GM19452 (cell line): ENCODE data around the gene LTA.

ENCODE experiments used
- ATAC-seq: cut with Tn5 transposase; IDR thresholded peaks from one replicate; pipeline ENCODE4 v1.9.1; 2021; ENCODE audit not compliant: unreplicated experiment

LTA gene, protein sequence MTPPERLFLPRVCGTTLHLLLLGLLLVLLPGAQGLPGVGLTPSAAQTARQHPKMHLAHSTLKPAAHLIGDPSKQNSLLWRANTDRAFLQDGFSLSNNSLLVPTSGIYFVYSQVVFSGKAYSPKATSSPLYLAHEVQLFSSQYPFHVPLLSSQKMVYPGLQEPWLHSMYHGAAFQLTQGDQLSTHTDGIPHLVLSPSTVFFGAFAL

DNA sequence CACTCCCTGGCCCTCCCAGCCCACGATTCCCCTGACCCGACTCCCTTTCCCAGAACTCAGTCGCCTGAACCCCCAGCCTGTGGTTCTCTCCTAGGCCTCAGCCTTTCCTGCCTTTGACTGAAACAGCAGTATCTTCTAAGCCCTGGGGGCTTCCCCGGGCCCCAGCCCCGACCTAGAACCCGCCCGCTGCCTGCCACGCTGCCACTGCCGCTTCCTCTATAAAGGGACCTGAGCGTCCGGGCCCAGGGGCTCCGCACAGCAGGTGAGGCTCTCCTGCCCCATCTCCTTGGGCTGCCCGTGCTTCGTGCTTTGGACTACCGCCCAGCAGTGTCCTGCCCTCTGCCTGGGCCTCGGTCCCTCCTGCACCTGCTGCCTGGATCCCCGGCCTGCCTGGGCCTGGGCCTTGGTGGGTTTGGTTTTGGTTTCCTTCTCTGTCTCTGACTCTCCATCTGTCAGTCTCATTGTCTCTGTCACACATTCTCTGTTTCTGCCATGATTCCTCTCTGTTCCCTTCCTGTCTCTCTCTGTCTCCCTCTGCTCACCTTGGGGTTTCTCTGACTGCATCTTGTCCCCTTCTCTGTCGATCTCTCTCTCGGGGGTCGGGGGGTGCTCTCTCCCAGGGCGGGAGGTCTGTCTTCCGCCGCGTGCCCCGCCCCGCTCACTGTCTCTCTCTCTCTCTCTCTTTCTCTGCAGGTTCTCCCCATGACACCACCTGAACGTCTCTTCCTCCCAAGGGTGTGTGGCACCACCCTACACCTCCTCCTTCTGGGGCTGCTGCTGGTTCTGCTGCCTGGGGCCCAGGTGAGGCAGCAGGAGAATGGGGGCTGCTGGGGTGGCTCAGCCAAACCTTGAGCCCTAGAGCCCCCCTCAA is at the start of gene LTA:
LTA (plus strand) TSS at position 249 of the 871 bp plus-strand sequence; CDS start at position 703, 454 bp downstream.
- ATAC-seq, result peak; percentile 49

DNA sequence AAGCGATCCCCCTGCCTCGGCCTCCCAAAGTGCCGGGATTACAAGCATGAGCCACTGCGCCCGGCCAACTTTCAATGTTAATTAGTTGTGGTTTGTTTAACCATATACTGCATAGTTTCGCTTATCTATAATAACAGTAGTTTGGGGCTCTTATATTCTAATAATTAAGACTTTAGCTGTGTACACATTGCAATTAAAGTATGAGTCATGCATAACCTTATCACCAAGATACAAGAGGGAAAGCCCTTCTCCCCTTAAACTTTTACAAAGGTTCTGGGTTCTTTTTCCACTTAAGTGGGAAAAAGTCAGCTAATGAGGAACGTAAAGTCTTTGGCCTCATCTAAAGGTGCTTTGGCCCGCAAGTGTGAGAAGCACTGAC is 46.5 kb upstream of the LTA start:
- no peak for ATAC-seq

DNA sequence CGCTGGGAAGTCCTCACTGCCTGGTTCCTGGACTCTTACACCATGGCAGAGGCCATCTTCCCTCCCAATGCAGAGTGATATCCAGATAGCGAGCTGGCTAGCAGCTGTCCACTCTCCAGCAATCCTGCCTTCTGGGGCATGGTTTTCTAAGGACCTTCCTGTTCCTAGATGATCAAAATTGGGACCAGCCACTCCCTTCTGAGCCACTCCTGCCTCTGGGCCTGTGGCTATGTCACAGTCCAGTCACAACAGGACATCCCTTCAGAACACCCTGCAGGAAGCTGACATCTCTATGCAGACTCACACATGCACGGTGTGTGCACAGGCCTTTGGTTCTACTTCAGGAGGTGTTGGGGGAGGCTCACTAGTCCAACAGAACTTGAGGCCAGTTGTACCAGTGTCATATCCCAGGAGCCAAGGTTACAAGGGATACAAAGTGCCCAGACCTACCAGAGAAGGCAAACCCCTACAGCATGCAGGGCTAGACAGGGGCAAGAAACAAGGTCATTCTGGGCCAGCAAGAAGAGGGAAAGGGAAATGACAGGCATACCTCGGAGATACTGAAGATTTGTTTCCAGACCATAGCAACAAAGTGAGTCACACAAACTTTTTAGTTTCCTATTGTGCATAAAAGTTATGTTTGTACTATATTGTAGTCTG is 46.0 kb upstream of the LTA start:
- ATAC-seq, result no peak

DNA sequence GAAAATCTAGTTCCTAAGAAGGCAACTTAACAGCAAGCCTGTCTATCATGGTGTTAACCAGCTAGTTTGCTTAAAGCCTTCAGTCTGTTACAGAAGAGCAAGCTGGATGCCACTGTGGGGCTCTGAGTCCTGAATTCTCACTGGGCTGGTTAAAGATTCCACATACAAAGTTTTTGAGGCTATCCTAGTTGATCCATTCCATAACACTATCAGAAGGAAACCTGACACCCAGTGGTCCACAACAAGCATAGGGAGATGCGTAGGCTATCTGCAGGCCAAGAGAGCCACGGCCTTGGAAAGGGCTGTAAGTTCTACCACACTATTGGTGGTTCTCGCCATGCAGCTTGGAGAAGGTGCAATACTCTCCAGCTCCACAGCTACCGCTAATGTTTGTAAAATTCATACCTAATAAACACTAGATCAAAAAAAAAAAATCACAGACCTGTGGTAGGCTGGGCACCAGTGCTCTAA is 43.7 kb upstream of the LTA start:
- no peak for ATAC-seq

DNA sequence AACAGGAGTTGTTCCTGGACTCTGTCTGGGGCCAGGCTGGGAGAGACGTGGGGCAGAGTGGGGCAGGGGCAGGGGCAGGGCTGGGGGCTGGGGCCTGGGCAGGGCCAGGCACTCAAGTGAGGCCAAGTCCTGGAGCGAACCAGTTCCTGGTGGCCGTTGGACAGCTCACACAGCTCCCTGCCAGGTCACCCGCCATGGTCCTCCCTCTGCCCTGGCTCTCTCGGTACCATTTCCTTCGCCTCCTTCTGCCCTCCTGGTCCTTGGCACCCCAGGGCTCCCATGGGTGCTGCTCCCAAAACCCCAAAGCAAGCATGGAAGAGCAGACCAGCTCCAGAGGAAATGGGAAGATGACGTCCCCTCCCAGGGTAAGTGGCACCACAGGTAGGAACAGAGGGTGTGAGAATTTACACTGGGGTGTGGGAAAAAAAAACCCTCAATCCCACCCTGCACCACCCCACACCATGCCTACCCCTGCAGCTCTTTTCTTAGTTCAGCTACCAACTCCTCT is 43.2 kb upstream of the LTA start, which contains the start of gene MCCD1:
MCCD1 (plus strand) TSS at position 142 of the 508 bp plus-strand sequence; CDS start at position 195, 53 bp downstream.
- no peak for ATAC-seq

DNA sequence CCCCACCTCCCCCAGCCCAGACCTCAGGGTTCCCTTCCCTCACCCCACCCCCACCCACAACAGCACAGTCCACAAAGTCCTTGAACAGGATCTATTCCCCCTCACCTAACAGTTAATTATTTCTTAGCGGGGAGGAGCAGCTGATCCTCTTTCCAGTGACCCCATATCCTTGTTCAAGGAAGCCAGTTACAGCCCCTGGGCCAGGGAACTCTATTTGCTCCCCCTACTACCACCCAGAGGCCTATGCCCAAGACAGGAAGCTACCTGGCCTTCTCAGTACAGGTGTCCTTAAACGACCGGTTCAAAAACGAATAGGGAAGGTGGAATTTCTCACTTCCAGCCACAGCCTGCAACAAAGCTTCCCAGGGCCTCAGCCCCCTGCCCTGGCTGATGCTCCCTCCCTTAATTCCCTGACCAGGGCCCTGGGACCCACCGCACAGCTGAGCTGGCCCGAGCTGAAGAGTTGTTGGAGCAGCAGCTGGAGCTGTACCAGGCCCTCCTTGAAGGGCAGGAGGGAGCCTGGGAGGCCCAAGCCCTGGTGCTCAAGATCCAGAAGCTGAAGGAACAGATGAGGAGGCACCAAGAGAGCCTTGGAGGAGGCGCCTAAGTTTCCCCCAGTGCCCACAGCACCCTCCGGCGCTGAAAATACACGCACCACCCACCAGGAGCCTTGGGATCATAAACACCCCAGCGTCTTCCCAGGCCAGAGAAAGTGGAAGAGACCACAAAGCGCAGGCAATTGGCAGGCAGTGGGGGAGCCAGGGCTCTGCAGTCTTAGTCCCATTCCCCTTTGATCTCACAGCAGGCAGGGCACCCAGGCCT is 42.5 kb upstream of the LTA start:
- ATAC-seq, result no peak

DNA sequence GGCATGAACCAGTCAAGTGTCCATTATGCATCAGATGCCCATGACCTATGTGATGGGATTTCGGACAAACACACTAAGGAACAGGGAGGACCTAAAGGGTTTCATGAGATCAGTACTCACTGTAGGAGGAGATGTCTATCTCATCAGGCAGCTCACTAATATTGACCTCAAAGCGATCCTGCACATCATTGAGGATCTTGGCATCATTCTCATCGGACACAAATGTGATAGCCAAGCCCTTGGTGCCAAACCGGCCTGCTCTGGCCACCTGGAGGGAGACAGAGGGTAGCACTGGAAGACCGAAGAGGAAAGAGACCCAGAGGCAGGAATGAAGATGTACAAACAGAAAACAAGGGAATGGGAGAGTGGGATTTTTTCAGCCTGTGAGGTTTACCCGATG is 41.4 kb upstream of the LTA start:
- ATAC-seq, result no peak

DNA sequence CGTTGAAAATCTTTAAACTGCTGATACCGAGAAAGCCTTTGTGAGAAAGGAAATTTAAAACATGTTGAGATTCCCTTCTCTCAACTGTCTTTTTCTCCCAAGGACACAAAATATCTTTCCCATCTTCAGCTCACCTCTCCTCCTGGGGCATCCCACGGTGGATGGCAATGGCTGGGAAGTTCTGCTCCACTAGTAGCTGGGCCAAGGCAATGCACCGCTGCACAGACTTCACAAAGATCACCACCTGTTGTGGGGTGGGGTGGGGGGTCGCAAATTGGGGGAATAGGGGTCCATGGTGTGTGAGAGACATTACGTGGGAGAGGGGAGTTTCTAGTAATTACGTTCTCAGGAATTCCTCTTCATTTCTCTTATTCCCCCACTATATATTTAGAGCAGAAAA is 40.9 kb upstream of the LTA start:
- no peak for ATAC-seq

DNA sequence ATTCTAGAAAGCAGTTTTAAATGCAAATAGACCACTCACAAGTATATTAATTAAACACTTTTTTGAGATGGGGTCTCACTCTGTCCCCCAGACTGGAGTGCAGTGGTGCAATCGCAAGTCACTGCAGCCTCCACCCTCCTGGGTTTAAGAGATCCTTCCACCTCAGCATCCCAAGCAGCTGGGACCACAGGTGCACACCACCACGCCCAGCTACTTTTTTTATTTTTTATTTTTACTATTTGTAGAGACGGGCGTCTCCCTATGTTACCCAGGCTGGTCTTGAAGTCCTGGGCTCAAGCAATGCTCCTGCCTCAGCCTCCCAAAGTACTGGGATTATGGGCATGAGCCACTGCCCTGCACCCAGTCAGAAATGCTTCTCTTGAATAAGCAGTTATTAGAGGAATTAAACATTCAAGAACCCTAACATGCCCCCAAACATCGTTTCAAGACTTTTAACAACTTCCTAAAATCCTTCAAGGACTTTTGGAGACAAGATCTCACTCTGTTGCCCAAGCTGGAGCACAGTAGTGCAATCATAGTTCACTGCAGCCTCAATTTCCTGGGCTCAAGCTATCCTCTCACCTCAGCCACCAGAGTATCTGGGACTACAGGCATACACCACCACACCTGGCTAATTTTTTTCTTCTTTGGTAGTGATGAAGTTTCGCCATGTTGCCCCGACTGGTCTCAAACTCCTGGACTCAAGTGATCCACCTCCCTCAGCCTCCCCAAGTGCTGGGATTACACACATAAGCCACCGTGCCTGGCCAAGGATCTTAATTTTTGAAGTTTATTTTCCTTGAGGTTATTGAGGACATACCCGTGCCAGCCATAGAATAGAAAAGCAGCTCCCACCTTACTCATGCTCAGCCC is 40.1 kb upstream of the LTA start:
- no peak for ATAC-seq

DNA sequence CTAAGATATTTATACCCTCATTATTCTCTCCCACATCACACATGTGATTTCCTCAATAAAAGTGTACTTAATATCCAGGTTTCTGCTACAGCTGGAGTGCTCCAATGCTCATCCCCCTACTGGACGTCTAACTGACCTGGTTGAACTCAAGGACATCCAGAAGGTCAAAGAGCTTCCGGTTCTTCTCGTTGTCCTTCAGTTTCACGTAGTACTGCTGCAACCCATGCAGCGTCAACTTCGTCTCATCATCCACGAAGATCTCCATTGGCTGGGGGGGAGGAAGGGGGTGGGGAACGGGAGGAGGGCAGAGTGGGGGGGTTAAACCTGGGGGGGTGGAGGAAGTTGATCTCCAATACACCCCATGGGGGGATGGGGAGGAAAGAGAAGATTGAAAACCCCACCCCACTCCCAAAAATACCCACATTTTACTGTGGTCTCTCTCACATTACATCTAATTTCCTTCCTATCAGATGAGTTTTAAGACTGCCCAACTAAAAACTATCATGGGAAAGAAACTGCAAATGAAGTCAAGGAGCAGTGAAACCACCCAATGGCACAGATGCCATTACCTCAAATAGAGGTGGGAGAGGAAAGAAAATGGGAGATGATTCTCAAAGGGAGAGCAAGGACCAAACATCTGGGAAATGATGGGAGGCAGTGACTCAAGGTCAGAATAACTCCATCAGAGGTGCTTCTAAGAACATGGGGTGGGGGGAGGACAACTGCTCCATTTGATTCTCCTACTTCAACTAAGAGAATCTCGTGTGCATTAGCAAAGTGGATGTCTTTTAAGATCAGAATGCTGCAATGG is 39.2 kb upstream of the LTA start:
- no peak for ATAC-seq

DNA sequence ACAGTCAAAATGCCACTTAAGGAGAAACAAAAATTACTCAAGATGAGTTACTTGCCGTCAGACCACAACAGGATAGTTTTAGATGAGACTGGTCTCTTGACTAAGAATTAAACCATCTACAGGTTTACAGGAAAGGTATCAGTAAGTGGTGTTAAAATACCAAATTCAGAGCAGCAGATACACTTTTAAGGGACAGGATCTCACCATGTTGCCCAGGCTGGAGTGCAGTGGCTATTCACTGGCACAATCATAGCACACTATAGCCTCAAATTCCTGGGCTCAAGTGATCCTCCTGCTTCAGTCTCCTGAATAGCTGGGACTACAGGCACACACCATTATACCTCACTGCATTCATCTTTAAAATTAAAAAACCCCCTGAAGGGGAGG is 38.6 kb upstream of the LTA start:
- no peak for ATAC-seq

DNA sequence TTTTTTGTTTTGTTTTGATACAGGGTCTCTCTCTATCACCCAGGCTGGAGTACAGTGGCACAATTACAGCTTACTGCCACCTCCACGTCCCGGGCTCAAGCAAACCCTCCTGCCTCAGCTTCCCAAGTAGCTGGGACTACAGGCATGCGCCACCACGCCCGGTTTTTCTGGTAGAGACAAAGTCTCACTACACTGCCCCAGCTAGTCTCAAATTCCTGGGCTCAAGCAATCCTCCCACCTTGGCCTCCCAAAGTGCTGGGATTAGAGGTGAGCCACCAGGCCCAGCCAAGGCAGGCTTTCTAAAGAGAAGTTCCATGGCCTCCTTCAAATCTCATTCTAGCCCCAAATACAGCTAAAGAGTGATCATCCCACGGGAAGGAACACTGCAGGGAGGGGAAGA is 38.1 kb upstream of the LTA start:
- no peak for ATAC-seq

DNA sequence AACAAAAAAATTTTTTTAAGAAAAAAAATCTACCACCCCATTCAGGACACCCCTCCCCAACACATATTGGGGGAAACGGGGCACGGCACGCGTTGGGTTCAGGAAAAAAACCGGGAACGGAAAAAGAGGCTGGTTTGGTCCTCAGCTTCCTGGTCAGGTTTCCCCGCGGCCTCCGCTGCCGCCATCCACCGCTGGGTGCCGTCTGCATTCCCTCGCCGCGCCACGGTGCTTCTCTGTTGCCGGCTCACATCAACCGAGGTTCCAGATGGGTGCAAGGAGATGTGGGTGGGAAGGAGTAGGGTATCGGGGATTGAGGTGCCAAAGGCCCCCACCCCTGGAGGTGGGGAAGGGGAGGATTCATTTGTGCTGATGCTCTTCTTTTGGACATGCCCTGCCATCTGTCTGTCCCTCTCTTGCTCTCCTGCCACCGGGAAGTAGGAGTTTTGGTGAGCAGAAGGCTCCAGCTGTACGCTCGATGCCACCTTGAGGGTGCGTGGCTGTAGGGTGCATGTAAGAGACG is 37.5 kb upstream of the LTA start:
- ATAC-seq, result no peak

DNA sequence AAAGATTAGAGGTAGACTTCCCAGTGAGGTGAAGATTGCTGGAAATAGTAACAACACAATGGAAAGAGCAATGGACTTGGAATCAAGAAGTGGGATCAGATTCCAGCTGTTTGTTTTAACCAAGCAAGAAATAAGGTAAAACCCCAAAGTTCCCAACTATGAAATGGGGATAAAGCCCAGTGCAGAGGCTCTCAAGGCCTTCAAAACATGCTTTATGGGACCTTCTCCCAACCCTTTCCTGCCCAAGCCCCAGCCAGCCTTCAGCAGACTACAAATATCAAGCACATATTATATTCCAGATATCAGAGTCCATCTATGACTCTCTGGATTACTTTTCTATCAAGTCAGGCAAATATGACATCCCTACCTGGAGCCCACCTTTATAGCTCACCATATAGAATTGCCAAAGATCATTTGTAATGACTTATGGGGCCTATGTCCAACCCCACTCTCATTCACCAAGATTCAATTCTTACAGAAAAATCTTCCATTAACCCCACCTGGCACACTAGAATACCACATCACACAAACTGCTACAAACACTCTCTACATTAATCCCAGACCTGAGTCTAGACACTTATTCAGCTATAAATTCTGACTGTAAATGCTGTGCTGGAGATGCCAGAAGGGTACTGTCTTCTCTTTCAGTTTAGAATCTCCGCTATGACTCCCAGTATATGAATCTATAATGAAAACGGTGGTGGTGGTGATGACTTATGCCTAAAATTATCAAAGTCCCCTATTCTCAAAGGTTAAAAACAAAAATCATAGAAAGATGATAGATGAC is 36.4 kb upstream of the LTA start:
- no peak for ATAC-seq

DNA sequence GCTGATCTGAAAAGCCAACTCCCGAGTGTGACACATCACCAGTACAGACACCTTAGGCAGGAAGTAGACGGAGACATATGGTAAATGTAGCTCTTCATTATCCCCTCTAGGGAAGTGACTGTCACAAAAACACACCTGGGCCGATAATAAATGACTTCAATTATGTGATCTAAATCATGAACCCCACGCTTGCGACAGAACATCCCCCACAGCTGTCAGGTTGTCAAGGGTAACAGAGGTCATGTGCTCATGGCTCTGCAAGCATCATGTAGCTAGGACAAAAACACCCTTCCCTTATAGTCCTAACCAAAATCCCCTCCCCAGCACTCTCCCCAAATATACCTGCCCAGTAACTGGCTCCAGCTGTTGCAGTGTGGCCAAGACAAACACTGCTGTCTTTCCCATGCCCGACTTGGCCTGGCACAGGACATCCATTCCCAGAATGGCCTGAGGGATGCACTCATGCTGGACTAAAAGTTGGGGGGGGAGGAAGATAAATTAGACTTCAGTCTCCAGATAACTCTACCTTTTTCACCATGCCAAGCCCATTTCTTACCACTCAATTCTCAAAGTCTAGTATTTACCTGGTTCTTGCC is 33.2 kb upstream of the LTA start:
- ATAC-seq, result no peak

DNA sequence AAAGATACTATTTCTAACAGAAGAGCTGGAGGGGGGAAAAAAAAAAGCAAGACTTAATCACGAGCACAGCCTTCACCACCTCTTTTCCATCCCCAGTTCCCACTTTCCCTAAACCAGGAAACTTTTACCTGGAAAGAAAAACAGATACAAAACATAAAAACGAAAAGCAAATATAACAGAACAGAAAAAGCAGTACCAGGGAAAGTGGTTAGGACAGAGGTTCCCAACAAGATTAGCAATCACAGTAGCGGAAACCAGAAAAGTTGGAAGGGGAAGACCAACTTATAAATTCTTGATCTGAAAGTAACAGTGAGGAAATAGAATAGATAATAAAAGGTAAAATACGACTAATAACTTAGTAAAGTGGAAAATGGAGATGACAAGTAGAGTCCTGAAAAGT is 31.4 kb upstream of the LTA start:
- no peak for ATAC-seq

DNA sequence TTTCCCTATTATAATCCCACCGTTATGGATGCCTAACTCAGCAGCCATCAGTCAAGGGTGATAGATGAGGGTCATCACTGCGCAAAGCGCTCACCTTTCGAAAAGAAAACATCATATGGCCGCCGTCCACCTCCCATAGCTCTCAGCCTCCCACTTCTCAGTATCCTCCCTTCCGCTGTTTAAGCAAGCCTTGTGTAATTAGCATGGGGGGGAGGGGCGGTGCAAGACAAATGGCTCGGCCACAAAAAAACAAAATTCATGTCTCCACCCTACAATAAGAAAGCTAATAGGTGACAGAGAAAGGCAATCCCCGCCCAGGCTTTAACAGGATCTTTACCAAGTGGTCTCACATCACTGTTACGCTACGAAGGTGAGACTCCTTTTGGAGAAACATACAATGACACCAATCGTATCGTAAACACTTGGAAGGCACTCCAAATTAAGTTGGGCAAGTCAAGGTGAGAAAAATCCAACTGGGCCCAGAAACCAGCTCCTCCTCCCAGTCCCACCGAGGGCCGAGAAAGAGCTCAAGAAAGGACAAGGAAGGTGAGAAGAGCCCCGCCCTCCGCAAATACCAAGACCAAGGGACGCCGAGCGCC is 30.9 kb upstream of the LTA start:
- ATAC-seq, result no peak
